GM21825 (cell line): ENCODE data around the gene SUPT4H1.

Experiments
- ATAC-seq: cut with Tn5 transposase; IDR thresholded peaks from one replicate; pipeline ENCODE4 v1.9.1; 2021; ENCODE audit warnings: mild to moderate bottlenecking, moderate library complexity; ENCODE audit not compliant: unreplicated experiment

SUPT4H1 gene

DNA sequence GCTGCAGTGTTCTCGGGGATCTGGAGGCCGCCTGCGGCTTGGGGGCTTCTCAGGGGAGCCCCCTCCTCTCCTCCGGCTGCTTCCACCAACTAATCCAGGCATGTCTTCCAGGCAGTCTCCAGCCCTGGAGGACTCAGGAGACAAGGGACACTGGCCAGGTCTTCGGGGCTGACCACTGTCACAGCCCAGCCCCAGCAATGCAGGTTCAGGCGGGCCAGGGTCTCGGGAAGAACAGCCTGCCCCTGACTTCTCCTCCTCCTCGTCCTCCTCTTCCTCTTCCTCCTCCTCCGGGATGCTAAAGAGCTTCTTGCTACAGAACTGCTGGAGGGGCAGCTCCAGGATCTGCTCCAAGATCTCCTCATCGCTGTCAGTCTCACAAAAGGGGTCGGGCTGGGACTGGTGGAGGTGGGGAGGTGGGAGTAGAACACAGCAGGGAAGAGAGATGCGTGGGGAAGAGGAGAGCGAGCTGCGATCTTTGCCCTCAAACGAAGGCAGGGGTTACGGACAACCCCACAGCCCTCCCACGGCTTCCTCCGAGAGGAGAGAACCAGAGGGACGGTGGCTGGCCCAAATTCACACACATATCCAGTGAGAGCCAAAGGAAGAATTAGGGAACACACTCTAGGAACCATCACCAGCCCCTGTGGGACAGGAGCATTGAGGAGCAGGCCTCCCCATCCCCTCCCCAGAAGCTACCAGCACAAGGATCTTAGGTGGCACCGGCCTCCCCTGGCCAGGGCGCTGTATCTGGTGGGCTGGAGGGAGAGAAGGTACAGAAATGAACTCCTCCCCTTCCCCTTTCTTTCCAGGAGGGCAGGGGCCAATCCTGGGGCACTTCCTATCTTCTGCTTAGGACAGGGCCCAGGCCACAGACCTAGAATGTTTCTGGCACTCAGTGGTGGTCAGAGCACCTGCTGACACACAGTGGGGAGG, 42.8 kb downstream of the SUPT4H1 start:
- no peak for ATAC-seq

GRCh38 chr17:58308173-58308984, 43.6 kb downstream of the SUPT4H1 start:
- no peak for ATAC-seq

- no peak for ATAC-seq
Observed at GRCh38 chr17:58307468-58308172, 44.4 kb downstream of the SUPT4H1 start.

DNA sequence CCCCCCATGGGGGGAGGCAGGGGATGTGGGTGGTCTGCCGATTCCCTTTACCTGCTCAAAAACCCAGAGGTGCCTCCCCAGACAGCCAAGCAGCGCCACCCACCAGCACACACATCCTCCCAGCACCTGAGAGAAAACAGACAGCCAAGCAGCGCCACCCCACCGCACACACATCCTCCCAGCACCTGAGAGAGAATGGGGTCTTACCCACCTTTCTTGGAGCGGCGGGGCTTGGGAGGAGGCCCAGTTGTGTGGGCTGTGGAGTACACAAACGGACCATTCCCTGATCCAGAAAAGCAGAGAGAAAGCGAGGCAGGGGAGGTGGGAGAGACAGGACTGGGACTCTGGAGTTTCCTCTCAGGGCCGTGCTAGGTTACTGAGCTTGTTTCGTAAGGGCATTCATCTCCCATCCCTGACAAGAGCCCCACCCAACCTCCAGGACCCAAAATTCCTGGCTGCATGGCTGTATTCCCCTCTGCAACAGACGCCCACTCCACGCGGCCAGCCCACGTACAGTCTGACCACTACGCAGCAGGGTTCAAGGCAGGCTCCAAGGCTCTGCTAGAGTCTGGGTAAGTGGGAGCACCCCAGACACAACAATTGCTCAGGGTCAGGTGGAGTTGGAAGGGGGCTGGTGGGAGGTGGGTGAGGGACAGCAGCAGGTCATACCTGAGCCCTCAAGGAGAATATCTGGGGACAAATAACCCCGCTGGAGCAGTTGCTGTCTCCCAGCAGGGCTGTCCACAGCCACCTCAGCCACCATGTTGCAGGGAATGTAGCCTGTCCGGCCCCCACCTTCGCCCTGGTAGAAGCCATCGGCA, 45.7 kb downstream of the SUPT4H1 start:
- no peak for ATAC-seq

GRCh38 chr17:58305626-58306025, 46.4 kb downstream of the SUPT4H1 start:
- no peak for ATAC-seq

- no peak for ATAC-seq
Observed at GRCh38 chr17:58304750-58305486, 47.1 kb downstream of the SUPT4H1 start.

DNA sequence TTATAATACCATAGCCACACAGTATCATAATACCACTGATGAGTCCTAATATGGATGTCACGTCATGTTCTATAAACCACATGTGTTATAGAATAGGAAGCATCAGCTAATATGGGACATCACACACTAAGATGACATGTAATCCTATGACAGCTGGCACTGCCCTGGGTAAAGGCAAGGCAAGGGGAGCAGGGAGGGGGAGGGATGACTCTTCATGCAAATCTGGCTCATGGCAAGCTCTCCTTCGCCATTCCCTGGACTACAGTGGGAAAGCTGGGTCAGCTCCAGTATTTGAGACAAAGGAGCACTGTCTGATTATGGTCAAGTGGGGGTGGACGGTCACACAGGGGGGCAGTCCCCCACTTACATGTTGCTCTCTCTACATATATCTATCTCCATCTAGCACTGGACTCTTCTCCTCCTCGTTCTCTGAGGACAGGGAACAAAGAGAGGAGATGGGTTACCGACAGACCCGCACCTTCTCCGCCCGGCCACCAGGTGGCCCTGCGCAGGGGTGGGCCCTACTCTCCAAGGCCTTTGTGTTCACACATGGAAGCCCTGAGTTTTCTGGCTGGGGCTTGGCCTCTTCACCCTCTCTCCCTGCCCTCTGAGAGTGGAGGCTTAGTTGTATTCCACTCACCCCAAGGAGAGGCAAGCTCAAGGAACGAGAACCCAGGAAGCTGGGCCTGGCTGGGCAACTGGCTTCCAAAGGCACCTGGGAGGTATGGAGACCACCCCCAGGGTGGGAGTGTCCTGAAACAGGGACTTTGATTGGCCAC, 47.8 kb downstream of the SUPT4H1 start:
- ATAC-seq, result no peak

GRCh38 chr17:58302919-58303585, 48.9 kb downstream of the SUPT4H1 start:
- ATAC-seq, result no peak

DNA sequence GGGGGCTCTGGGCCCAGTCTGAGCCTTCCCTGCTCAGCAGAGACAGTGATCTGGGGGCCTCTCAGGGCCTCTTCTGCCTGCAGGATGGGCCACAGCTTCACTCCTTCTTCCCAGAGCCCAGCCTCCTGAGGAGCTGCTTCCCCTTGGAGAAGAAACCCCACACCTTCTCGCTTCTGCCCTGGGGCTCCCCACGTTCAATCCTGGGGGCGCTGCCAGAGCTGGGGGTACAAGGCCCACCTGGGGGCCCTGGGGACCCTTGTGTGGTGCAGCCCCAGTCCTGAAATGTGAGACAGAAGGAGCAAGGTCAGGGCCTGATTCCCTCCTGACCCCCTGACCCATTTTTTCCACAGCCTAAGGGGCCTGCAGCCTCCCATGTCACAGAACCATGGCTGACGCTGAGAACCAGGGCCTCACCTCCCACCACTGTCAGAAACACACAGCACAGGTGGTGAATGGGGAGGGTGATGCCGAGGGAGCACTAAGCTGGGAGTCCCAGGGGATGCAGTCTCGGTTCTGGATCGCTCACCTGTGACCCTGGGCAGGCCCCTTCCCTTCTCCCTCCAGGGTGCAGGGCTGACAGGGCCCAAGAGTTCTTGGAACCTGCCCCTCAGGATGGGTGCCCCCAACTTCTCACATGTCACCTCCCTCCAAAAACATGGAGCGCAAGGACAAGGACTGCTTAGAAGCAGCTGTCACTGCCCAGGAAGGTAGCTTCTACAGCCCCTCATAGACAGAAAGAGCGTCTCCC, 49.7 kb downstream of the SUPT4H1 start:
- no peak for ATAC-seq

DNA sequence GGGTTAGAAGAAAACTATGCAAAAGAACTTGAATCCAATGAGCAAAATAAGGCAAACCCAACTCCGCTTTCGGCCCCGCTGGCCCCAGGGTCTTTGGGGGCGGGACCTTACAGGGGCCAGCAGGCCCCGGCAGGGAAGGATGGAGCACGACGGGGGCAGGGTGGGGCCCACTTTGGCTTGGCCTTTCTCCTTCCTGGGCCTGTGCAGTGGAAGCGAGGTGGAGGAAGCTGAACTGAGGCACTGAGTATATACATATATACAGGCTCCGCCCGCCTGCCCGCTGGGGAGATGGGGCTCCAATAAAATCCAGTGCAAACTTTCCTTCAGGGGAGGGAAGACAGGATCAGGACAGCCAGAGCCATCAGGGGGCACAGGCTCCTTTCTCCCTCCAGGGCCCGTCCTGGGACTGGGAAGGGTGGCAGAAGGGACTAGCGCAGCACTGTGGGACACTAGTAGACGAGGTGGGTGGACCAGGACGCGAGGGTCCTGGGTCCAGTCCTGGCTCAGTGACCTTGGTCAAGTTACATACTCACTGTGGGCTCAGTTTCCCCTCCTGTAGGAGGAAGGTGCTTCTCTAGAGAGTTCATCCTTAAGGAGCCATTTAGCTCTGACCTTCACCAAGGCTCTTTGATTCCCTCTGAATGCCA, 50.4 kb downstream of the SUPT4H1 start:
- ATAC-seq, result no peak

DNA sequence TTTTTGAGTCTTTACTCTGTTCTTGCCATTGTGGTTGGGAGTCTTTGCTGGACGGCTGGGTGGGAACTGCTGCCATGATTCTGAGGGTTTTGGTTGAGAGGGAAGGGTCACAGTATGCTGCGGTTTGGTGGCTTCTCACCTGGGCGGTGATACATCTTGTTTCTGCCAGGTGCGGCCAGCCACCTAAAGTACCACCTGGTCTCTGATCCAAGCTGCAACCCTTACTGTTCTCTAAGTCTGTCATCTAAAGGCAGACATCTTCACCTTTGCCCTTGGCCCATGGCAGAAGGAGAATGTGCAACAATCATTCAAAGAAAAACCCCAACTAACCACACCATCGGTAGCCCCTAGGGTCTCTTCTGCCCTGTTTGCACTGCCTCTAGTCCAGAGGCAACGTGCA, 51.7 kb downstream of the SUPT4H1 start:
- no peak for ATAC-seq
